SK-N-SH (cell line): ENCODE measurements around the gene CACNA2D4. TPM values are rescaled to one million over a fixed set of nuclear protein-coding genes. Genes with fewer than 3 reads are reported as not detected.
A peak's percentile ranks its signal among the peaks of the same experiment; 100 is the strongest.

ENCODE experiments used
- CTCF ChIA-PET: fragments of 300-600, 350-600 bp; formaldehyde crosslinking; extraction: SDS; loops from one replicate; lab custom pipeline; 2021; lab: Yijun Ruan, JAX
- POLR2A ChIA-PET: fragments of 350-600 bp; sonication (Branson Sonifier 250); formaldehyde crosslinking; extraction: SDS; loops from one replicate; lab custom pipeline; 2020; ENCODE audit warnings: antibody characterized with exemption, inconsistent platforms; lab: Yijun Ruan, JAX
- DNase-seq: peaks from one replicate; pipeline ENCODE4 v3.0.0; 2012
- H2AFZ ChIP-seq: fragments of 200-600 bp; sonication (generic); 2 replicates; pipeline ENCODE4 v1.8.1; 2016; ENCODE audit warnings: antibody characterized with exemption, mild to moderate bottlenecking, low read depth
- H3F3A ChIP-seq: fragments of 200-600 bp; sonication (generic); replicated peaks from 2 replicates; pipeline ENCODE3; 2016; ENCODE audit warnings: antibody characterized with exemption, mild to moderate bottlenecking; ENCODE audit not compliant: insufficient read depth
- H3K27ac ChIP-seq, 2 experiments: fragments of 200-500 bp in 1 of 2; fragments of 200-600 bp in 1 of 2; sonication (Bioruptor generic) in 1 of 2; sonication (generic), shearing (Covaris generic) in 1 of 2; 2 replicates each; pipeline versions ENCODE4 v1.5.1 to v1.6.1; 2014 to 2016; ENCODE audit warnings: low read depth in 2 of 2, inconsistent platforms in 1 of 2, low read length in 1 of 2, mild to moderate bottlenecking in 1 of 2, mixed read lengths in 1 of 2
- H3K27me3 ChIP-seq: fragments of 200-600 bp; sonication (generic), shearing (Covaris generic); 2 replicates; pipeline ENCODE4 v1.6.1; 2016; ENCODE audit warnings: mixed run types; ENCODE audit not compliant: insufficient read depth
- H3K36me3 ChIP-seq, 2 experiments: fragments of 200-500 bp in 1 of 2; fragments of 200-600 bp in 1 of 2; sonication (Bioruptor generic) in 1 of 2; sonication (generic) in 1 of 2; replicated peaks in 1 of 2; 2 replicates each; pipeline versions ENCODE3 to v1.5.1; 2014 to 2016; ENCODE audit warnings: low read length in 1 of 2, mild to moderate bottlenecking in 1 of 2; ENCODE audit not compliant: insufficient read depth in 2 of 2, control insufficient read depth in 1 of 2
- H3K4me1 ChIP-seq, 2 experiments: fragments of 200-500 bp in 1 of 2; fragments of 200-600 bp in 1 of 2; sonication (Bioruptor generic) in 1 of 2; sonication (generic), shearing (Covaris generic) in 1 of 2; 2 replicates each; pipeline versions ENCODE4 v1.5.1 to v1.6.1; 2014 to 2016; ENCODE audit warnings: low read depth in 1 of 2, low read length in 1 of 2, mixed run types in 1 of 2; ENCODE audit not compliant: insufficient read depth in 2 of 2, control insufficient read depth in 1 of 2
- H3K4me2 ChIP-seq: fragments of 200-600 bp; sonication (generic), shearing (Covaris generic); 2 replicates; pipeline ENCODE4 v1.6.1; 2017; ENCODE audit warnings: mixed run types
- H3K4me3 ChIP-seq, 2 experiments: fragments of 200-500 bp in 1 of 2; fragments of 200-600 bp in 1 of 2; sonication (Bioruptor generic) in 1 of 2; sonication (generic), shearing (Covaris generic) in 1 of 2; 2 replicates each; pipeline versions ENCODE4 v1.5.1 to v1.8.1; 2014 to 2016; ENCODE audit warnings: low read depth in 2 of 2, inconsistent platforms in 1 of 2, low read length in 1 of 2, mild to moderate bottlenecking in 1 of 2, mixed read lengths in 1 of 2, moderate library complexity in 1 of 2
- H3K79me2 ChIP-seq: fragments of 200-600 bp; sonication (generic); 2 replicates; pipeline ENCODE4 v1.8.1; 2017; ENCODE audit warnings: mild to moderate bottlenecking; ENCODE audit not compliant: insufficient read depth
- H3K9ac ChIP-seq: fragments of 200-600 bp; sonication (generic); 2 replicates; pipeline ENCODE4 v1.6.1; 2017; ENCODE audit warnings: mixed run types
- H3K9me2 ChIP-seq: fragments of 200-600 bp; sonication (generic); 2 replicates; pipeline ENCODE4 v1.6.1; 2017; ENCODE audit warnings: mixed run types
- H3K9me3 ChIP-seq: fragments of 200-600 bp; sonication (generic); 2 replicates; pipeline ENCODE4 v1.6.1; 2017; ENCODE audit warnings: mixed run types, mild to moderate bottlenecking, moderate library complexity
- H4K20me1 ChIP-seq: fragments of 200-600 bp; sonication (generic); 2 replicates; pipeline ENCODE4 v1.6.1; 2017; ENCODE audit warnings: mild to moderate bottlenecking, mixed run types; ENCODE audit not compliant: insufficient read depth
- EP300 ChIP-seq, 2 experiments: IDR thresholded peaks; 2 replicates each; pipeline versions ENCODE4 v1.4.0 to v1.6.1; 2012; ENCODE audit warnings: borderline replicate concordance in 1 of 2, low read depth in 1 of 2, low read length in 1 of 2
- FOSL2 ChIP-seq: IDR thresholded peaks from 2 replicates; pipeline ENCODE4 v1.4.0; 2012; ENCODE audit warnings: low read depth, mild to moderate bottlenecking, moderate library complexity, borderline replicate concordance
- JUND ChIP-seq: IDR thresholded peaks from 2 replicates; pipeline ENCODE4 v1.4.0; 2012
- NFIC ChIP-seq: IDR thresholded peaks from 2 replicates; pipeline ENCODE4 v1.4.0; 2012; ENCODE audit warnings: borderline replicate concordance
- TAF1 ChIP-seq: IDR thresholded peaks from 2 replicates; pipeline ENCODE4 v1.6.1; 2012; ENCODE audit warnings: low read depth, mild to moderate bottlenecking, low read length, moderate library complexity, borderline replicate concordance
- TCF12 ChIP-seq: IDR thresholded peaks from 2 replicates; pipeline ENCODE4 v1.4.0; 2012
- YY1 ChIP-seq: IDR thresholded peaks from 2 replicates; pipeline ENCODE4 v1.4.0; 2012; ENCODE audit warnings: low read depth, mild to moderate bottlenecking
- WGBS: methylation state at CpG from one replicate; pipeline ENCODE4 v1.1.6; 2017; ENCODE audit warnings: low lambda C conversion rate; 5-methylcytosine and 5-hydroxymethylcytosine counted together
- polyA plus RNA-seq, 3 experiments: library from polyadenylated mRNA; depleted of rRNA; stranded (reverse); fragments of >200 nt; gene quantifications; 2 replicates each; pipeline ENCODE4 v1.2.3, GENCODE V29; 2012
- TF ChIP-seq, protein P1 (sequence below): IDR thresholded peaks from 2 replicates; pipeline ENCODE4 v1.4.0; 2012; ENCODE audit warnings: low read depth
- TF ChIP-seq, protein P2 (sequence below): IDR thresholded peaks from 2 replicates; pipeline ENCODE4; 2012
- TF ChIP-seq, protein P3 (sequence below): IDR thresholded peaks from 2 replicates; pipeline ENCODE4 v1.6.1; 2012; ENCODE audit warnings: mild to moderate bottlenecking, low read depth, low read length, moderate library complexity

The CACNA2D4 gene
- polyA plus RNA-seq, 1 of the 3 experiments (the other 2 are of a cell fraction): 0.02 TPM

DNA sequence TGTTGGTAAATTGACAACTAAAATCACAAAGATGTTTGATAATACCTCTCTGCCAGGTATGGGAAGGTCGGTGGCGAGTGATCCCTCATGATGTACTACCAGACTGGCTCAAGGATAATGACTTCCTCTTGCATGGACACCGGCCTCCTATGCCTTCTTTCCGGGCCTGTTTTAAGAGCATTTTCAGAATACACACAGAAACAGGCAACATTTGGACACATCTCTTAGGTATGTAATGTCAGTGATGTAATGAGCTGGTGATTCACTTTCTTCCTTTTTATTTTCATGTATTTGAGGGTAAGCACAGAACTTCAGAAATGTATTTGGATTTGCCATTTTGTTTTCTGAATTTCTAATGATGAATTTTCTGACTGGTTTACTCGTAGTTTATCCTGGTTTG lies 140.7 kb downstream of the CACNA2D4 start:
- H3K27ac ChIP-seq: peak overlapping the region in 1 of 2 experiments; percentile 76; a peak in 2 of 4 replicates
- H4K20me1 ChIP-seq: no peaks in the 10 kb centered on the region

More for the DNA sequence above, 140.7 kb downstream of the CACNA2D4 start:
- TF ChIP-seq, protein P1, sequence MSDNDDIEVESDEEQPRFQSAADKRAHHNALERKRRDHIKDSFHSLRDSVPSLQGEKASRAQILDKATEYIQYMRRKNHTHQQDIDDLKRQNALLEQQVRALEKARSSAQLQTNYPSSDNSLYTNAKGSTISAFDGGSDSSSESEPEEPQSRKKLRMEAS: 0 out of 2 replicates have a peak, but pooled peaks have one; percentile 41
- TF ChIP-seq, protein P2, sequence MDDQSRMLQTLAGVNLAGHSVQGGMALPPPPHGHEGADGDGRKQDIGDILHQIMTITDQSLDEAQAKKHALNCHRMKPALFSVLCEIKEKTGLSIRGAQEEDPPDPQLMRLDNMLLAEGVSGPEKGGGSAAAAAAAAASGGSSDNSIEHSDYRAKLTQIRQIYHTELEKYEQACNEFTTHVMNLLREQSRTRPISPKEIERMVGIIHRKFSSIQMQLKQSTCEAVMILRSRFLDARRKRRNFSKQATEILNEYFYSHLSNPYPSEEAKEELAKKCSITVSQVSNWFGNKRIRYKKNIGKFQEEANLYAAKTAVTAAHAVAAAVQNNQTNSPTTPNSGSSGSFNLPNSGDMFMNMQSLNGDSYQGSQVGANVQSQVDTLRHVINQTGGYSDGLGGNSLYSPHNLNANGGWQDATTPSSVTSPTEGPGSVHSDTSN: peak; percentile 43; the same call in 1 of the 2 replicates
- TF ChIP-seq JUND: peak; percentile 72
- peak; percentile 31; the same call in 1 of the 2 replicates for TF ChIP-seq NFIC
- TF ChIP-seq, protein P3, sequence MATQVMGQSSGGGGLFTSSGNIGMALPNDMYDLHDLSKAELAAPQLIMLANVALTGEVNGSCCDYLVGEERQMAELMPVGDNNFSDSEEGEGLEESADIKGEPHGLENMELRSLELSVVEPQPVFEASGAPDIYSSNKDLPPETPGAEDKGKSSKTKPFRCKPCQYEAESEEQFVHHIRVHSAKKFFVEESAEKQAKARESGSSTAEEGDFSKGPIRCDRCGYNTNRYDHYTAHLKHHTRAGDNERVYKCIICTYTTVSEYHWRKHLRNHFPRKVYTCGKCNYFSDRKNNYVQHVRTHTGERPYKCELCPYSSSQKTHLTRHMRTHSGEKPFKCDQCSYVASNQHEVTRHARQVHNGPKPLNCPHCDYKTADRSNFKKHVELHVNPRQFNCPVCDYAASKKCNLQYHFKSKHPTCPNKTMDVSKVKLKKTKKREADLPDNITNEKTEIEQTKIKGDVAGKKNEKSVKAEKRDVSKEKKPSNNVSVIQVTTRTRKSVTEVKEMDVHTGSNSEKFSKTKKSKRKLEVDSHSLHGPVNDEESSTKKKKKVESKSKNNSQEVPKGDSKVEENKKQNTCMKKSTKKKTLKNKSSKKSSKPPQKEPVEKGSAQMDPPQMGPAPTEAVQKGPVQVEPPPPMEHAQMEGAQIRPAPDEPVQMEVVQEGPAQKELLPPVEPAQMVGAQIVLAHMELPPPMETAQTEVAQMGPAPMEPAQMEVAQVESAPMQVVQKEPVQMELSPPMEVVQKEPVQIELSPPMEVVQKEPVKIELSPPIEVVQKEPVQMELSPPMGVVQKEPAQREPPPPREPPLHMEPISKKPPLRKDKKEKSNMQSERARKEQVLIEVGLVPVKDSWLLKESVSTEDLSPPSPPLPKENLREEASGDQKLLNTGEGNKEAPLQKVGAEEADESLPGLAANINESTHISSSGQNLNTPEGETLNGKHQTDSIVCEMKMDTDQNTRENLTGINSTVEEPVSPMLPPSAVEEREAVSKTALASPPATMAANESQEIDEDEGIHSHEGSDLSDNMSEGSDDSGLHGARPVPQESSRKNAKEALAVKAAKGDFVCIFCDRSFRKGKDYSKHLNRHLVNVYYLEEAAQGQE: no peak
- peak; percentile 33 for TF ChIP-seq TCF12
- 0 out of 4 replicates have a peak, but pooled peaks of 1 of the 2 experiments have one; percentile 17 for TF ChIP-seq EP300 (IDR thresholded peaks at IDR 0.05; ENCODE audit: borderline replicate concordance in 1 of 2, low read depth in 1 of 2, low read length in 1 of 2)
- peak; percentile 85 for TF ChIP-seq FOSL2
- no peak for TF ChIP-seq YY1
- TF ChIP-seq TAF1: no peak
- Histone ChIP-seq H3K9ac (peak overlapping the region; percentile 33; the same call in 1 of the 2 replicates), H3K9me2 (no peaks in the 10 kb centered on the region), H3K4me2 (peak overlapping the region; percentile 63), H3K4me3 (0 out of 4 replicates have a peak overlapping the region, but pooled peaks of 1 of the 2 experiments have one; percentile 8), H3K79me2 (peaks cover 25% of the 10 kb centered on the region), H3F3A (peaks cover 36% of the 10 kb centered on the region), H3K36me3 (peaks cover 7 to 21% of the 10 kb centered on the region in 2 experiments), H3K27me3 (no peaks in the 10 kb centered on the region), H3K9me3 (no peaks in the 10 kb centered on the region), H2AFZ (no peak overlapping the region), H3K4me1 (peaks cover 16 to 56% of the 10 kb centered on the region in 2 experiments)
- CTCF ChIA-PET: interaction anchor here (5.9 kb wide), 1 partner anchor 14 kb away, joined by 38 read pairs; no protein-coding TSS in a partner anchor
- WGBS: 43% methylated on average over 5 of the region's 5 CpGs
- POLR2A ChIA-PET: no interaction called here
- DNase-seq: no peak
